Activated T-helper 1 cell treated with anti-CD3 and anti-CD28 coated beads, Interleukin-12 subunit alpha, Interleukin-12 subunit beta, Interleukin-2, Interleukin-4 antibody, amounts not matched to agents 30 ng/mL and 10 ng/mL and 1 ng/mL, durations not matched to agents 14 hours and 24 hours and 36 hours (primary cell): ENCODE data around the gene RABGEF1. TPM values are rescaled to one million over a fixed set of nuclear protein-coding genes. Genes with fewer than 3 reads are reported as not detected.
"Not testable (repeated sequence)": the region's sequence is repeated elsewhere in the genome, so short reads cannot be mapped to it uniquely, and the experiment has no call there.

Experiments
- DNase-seq: peaks from one replicate; pipeline ENCODE4 v3.0.0; 2021; ENCODE audit warnings: low spot score
- H3K27ac Mint-ChIP-seq: one replicate; pipeline ENCODE4 v1.8.0; 2021; ENCODE audit warnings: mild to moderate bottlenecking, mixed read lengths
- H3K27me3 Mint-ChIP-seq: one replicate; pipeline ENCODE4 v1.8.0; 2022; ENCODE audit warnings: mild to moderate bottlenecking, moderate library complexity, mixed read lengths; ENCODE audit not compliant: insufficient read depth
- H3K36me3 Mint-ChIP-seq: one replicate; pipeline ENCODE4 v1.8.0; 2021; ENCODE audit warnings: low read depth, mixed read lengths
- H3K4me1 Mint-ChIP-seq: one replicate; pipeline ENCODE4 v1.8.0; 2021; ENCODE audit warnings: low read depth, mixed read lengths
- H3K4me3 Mint-ChIP-seq: one replicate; pipeline ENCODE4 v1.8.0; 2021; ENCODE audit warnings: mild to moderate bottlenecking, moderate library complexity, mixed read lengths
- H3K9me3 Mint-ChIP-seq: one replicate; pipeline ENCODE4 v1.8.0; 2021; ENCODE audit warnings: mixed read lengths
- intact Hi-C: fragments of 100-400 bp; cut with micrococcal nuclease; formaldehyde crosslinking; loops from one replicate; pipeline ENCODE4 v1.15.1; 2024
- total RNA-seq: library from RNA; stranded (reverse); gene quantifications from 2 replicates; pipeline ENCODE4 v1.2.3, GENCODE V29; 2022

The RABGEF1 gene
- total RNA-seq, 1 donor from 2014 or later, result 27.8 TPM

DNA sequence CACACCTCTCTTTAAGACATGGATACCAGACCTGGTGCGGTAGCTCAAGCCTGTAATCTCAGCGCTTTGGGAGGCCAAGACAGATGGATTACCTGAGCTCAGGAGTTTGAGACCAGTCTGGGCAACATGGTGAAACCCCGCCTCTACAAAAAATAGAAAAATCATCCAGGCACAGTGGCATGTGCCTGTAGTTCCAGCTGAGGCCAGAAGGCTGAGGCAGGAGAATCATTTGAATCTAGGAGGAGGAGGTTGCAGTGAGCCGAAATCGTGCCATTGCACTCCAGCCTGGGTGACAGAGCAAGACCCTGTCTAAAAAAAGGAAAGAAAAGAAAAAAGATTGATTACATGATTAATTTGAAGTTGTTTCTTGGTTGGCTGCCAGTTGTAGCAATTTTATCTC is 35.9 kb downstream of the RABGEF1 start:
- H3K4me1 Mint-ChIP-seq, H3K4me3 Mint-ChIP-seq, H3K27ac Mint-ChIP-seq, intact Hi-C loops, DNase-seq, H3K9me3 Mint-ChIP-seq, H3K27me3 Mint-ChIP-seq: not testable (repeated sequence)
- H3K36me3 Mint-ChIP-seq, result peaks cover 33% of the 10 kb centered on the region

DNA sequence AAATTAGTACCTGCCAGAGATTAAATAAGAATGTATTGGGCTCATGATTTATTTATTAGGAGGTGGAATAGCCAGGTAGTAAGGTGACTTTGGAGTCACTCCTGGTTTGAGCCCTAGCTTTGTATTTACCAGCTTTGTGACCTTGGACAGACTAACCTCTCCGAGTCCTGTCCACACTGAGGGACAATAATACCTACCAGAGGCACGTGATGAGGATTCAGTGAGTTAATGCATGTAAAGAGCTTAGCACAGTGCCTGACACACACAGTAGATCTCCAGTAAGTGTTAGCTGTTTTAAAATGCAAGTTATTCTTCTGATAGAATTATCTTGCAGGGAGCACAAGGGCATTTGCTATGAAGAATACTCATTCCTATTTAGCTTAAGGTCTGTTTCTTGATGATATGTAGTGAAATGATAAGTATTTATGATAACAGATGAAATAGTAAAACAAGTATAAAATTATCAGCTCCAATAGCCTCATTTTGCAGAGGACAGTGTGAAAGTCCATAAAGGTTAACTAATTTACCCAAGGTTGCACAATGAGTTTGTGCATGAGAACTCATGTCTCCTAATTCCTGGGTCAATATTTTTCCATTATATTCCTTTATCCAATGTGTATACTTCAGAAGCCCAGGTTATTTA is 36.4 kb downstream of the RABGEF1 start:
- intact Hi-C loops, result no loop called here
- H3K27me3 Mint-ChIP-seq, result no peaks in the 10 kb centered on the region
- no peak overlapping the region for H3K4me3 Mint-ChIP-seq
- H3K27ac Mint-ChIP-seq, result no peak overlapping the region
- no peaks in the 10 kb centered on the region for H3K9me3 Mint-ChIP-seq
- no peak for DNase-seq
- peaks cover 10% of the 10 kb centered on the region for H3K4me1 Mint-ChIP-seq
- peaks cover 34% of the 10 kb centered on the region for H3K36me3 Mint-ChIP-seq

DNA sequence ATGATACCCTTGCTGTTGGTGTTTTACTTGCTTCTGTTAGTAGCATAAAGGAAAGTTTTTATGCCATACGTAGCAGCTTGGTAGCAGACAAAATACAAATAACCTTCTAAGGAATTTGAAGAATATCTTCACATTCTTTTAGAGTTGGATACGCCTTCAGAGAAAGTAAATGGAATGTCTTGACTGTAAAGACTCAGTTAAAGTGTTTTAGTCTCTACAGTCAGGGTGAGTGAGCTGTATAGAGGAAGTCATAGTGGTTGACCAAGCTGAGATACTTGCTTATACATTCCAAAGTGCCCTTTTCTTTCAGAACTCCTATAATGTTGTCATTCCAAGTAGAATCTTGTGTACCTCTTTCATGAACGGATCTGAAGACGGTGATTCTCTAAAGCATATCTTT is 37.7 kb downstream of the RABGEF1 start:
- H3K4me3 Mint-ChIP-seq, result no peak overlapping the region
- H3K36me3 Mint-ChIP-seq, result peaks cover 35% of the 10 kb centered on the region
- intact Hi-C loops, result no loop called here

GRCh38 chr7:66779669-66780409 is 39.3 kb downstream of the RABGEF1 start:
- intact Hi-C loops, result loop anchor here (1.0 kb wide), 1 partner anchor 10 kb away; no protein-coding TSS in a partner anchor
- no peak overlapping the region for H3K4me3 Mint-ChIP-seq
- H3K27ac Mint-ChIP-seq, result peak overlapping the region; percentile 52

More for the DNA sequence above, 37.7 kb downstream of the RABGEF1 start:
- H3K9me3 Mint-ChIP-seq, result no peaks in the 10 kb centered on the region
- DNase-seq, result no peak
- H3K27me3 Mint-ChIP-seq, result no peaks in the 10 kb centered on the region
- no peak overlapping the region for H3K27ac Mint-ChIP-seq
- H3K4me1 Mint-ChIP-seq, result peaks cover 10% of the 10 kb centered on the region

DNA sequence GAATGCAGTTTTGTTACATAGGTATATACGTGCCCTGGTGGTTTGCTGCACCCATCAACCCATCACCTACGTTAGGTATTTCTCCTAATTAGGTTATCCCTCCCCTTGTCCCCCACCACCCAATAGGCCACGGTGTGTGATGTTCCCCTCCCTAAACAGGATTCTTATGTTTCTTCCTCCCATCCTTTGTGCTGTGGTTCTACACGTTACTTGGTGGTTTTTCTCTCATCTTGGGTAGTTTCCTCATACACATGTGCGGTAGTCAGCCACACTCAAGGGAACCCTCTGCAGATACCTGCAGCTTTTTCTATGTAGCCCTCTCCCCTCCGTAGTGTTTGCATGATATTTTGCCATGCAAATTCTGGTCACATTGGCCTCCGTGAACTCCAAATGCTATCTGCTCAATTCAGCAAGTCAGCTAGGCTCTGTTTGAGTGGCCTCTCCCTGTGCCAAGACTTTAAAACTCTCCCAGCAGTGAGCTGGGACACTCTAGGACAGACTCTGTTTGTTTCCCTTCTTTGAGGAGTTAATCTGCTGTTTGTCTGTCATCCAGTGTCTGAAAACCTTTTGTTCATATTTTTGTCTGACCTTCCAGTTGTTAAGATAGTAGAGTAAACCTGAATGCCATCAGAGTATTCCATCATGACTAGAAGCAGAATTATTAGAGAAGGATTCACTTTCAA is 41.0 kb downstream of the RABGEF1 start:
- DNase-seq, result no peak
- Mint-ChIP-seq H3K4me3 (no peak overlapping the region), H3K27ac (peak overlapping the region; percentile 26), H3K36me3 (peaks cover 27% of the 10 kb centered on the region), H3K4me1 (peaks cover 10% of the 10 kb centered on the region), H3K27me3 (no peaks in the 10 kb centered on the region), H3K9me3 (no peaks in the 10 kb centered on the region)
- intact Hi-C loops, result no loop called here

More at GRCh38 chr7:66779669-66780409, 39.3 kb downstream of the RABGEF1 start:
- peaks cover 32% of the 10 kb centered on the region for H3K36me3 Mint-ChIP-seq
- peaks cover 10% of the 10 kb centered on the region for H3K4me1 Mint-ChIP-seq
- no peak for DNase-seq
- H3K9me3 Mint-ChIP-seq, result no peaks in the 10 kb centered on the region
- no peaks in the 10 kb centered on the region for H3K27me3 Mint-ChIP-seq

GRCh38 chr7:66782875-66783274 is 42.3 kb downstream of the RABGEF1 start:
- H3K4me1 Mint-ChIP-seq, H3K27me3 Mint-ChIP-seq, H3K4me3 Mint-ChIP-seq, H3K27ac Mint-ChIP-seq, H3K9me3 Mint-ChIP-seq, intact Hi-C loops, DNase-seq: not testable (repeated sequence)
- H3K36me3 Mint-ChIP-seq, result peaks cover 23% of the 10 kb centered on the region

GRCh38 chr7:66783887-66784595 is 43.5 kb downstream of the RABGEF1 start:
- H3K9me3 Mint-ChIP-seq, H3K27ac Mint-ChIP-seq, H3K4me1 Mint-ChIP-seq, H3K4me3 Mint-ChIP-seq, H3K27me3 Mint-ChIP-seq, intact Hi-C loops, DNase-seq: not testable (repeated sequence)
- peaks cover 20% of the 10 kb centered on the region for H3K36me3 Mint-ChIP-seq

- H3K36me3 Mint-ChIP-seq, result peaks cover 24% of the 10 kb centered on the region
- no peaks in the 10 kb centered on the region for H3K9me3 Mint-ChIP-seq
- no peak for DNase-seq
- H3K27me3 Mint-ChIP-seq, result no peaks in the 10 kb centered on the region
- intact Hi-C loops, result no loop called here
- H3K4me3 Mint-ChIP-seq, result no peak overlapping the region
- no peak overlapping the region for H3K27ac Mint-ChIP-seq
- H3K4me1 Mint-ChIP-seq, result no peaks in the 10 kb centered on the region
These were observed 49.7 kb downstream of the RABGEF1 start for GRCh38 chr7:66790196-66790595.

GRCh38 chr7:66790725-66791124 is 50.2 kb downstream of the RABGEF1 start:
- H3K27ac Mint-ChIP-seq, result no peak overlapping the region
- H3K4me3 Mint-ChIP-seq, result no peak overlapping the region
- intact Hi-C loops, result no loop called here
- no peaks in the 10 kb centered on the region for H3K9me3 Mint-ChIP-seq
- no peak for DNase-seq
- H3K27me3 Mint-ChIP-seq, result no peaks in the 10 kb centered on the region
- H3K36me3 Mint-ChIP-seq, result peaks cover 27% of the 10 kb centered on the region
- H3K4me1 Mint-ChIP-seq, result no peaks in the 10 kb centered on the region

- no peaks in the 10 kb centered on the region for H3K4me1 Mint-ChIP-seq
- H3K27me3 Mint-ChIP-seq, result no peaks in the 10 kb centered on the region
- no peak overlapping the region for H3K27ac Mint-ChIP-seq
- H3K4me3 Mint-ChIP-seq, result no peak overlapping the region
- DNase-seq, result no peak
- no peaks in the 10 kb centered on the region for H3K9me3 Mint-ChIP-seq
- intact Hi-C loops, result no loop called here
- peaks cover 36% of the 10 kb centered on the region for H3K36me3 Mint-ChIP-seq
These were observed 60.1 kb downstream of the RABGEF1 start for GRCh38 chr7:66800591-66800990.

DNA sequence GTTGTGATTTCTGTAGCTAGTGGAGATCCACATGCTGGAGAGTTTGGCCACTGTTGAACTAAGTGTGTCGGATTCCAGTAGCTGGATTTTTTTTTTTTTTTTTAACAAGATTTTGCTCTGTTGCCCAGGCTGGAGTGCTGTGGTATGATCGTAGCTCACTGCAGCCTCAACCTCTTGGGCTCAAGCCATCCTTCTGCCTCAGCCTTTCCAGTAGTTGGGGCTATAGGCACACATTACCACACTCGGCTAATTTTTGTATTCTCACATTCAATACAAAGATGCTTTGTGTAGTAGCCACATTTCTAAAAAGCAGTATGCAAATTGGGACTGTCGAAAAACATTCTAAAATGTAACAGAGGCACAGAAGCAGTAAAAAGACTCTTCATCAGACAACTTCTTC is 63.5 kb downstream of the RABGEF1 start:
- DNase-seq, result no peak
- Mint-ChIP-seq H3K4me1 (no peaks in the 10 kb centered on the region), H3K36me3 (peaks cover 39% of the 10 kb centered on the region), H3K27ac (no peak overlapping the region), H3K9me3 (no peaks in the 10 kb centered on the region), H3K27me3 (no peaks in the 10 kb centered on the region), H3K4me3 (no peak overlapping the region)
- intact Hi-C loops, result no loop called here

GRCh38 chr7:66807736-66808135 is 67.2 kb downstream of the RABGEF1 start:
- no peak overlapping the region for H3K27ac Mint-ChIP-seq
- no peaks in the 10 kb centered on the region for H3K27me3 Mint-ChIP-seq
- intact Hi-C loops, result no loop called here
- H3K4me1 Mint-ChIP-seq, result no peaks in the 10 kb centered on the region
- no peak for DNase-seq
- H3K36me3 Mint-ChIP-seq, result peaks cover 34% of the 10 kb centered on the region
- no peak overlapping the region for H3K4me3 Mint-ChIP-seq
- H3K9me3 Mint-ChIP-seq, result no peaks in the 10 kb centered on the region
